GM12875 (cell line): ENCODE data around the gene MRPL2.

Source experiments
- H3K4me3 ChIP-seq: one replicate; pipeline ENCODE4 v1.5.1; 2011; ENCODE audit warnings: low read depth, low read length, control low read depth
- TF ChIP-seq, protein P1 (sequence below): IDR thresholded peaks from 2 replicates; pipeline ENCODE4 v1.5.1; 2011; ENCODE audit warnings: low read depth, mild to moderate bottlenecking, control low read depth, inconsistent platforms, low read length, moderate library complexity, borderline replicate concordance; ENCODE audit not compliant: insufficient read depth

The MRPL2 gene

DNA sequence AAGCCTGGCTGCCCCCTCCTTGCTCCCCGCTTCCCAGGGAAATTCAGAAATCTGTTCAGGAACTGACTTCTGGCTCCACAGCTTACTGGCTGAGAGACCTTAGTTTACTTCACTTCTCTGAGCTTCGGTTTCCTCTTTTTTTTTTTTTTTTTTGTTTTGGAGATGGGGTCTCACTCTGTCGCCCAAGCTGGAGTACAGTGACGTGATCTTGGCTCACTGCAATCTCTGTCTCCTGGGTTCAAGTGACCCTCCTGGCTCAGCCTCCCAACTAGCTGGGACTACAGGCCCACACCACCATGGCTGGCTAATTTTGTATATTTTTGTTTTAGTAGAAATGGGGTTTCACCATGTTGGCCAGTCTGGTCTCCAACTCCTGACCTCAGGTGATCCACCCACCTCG, 31.8 kb upstream of the MRPL2 start:
- H3K4me3 ChIP-seq, result no peak overlapping the region
- TF ChIP-seq, protein P1, sequence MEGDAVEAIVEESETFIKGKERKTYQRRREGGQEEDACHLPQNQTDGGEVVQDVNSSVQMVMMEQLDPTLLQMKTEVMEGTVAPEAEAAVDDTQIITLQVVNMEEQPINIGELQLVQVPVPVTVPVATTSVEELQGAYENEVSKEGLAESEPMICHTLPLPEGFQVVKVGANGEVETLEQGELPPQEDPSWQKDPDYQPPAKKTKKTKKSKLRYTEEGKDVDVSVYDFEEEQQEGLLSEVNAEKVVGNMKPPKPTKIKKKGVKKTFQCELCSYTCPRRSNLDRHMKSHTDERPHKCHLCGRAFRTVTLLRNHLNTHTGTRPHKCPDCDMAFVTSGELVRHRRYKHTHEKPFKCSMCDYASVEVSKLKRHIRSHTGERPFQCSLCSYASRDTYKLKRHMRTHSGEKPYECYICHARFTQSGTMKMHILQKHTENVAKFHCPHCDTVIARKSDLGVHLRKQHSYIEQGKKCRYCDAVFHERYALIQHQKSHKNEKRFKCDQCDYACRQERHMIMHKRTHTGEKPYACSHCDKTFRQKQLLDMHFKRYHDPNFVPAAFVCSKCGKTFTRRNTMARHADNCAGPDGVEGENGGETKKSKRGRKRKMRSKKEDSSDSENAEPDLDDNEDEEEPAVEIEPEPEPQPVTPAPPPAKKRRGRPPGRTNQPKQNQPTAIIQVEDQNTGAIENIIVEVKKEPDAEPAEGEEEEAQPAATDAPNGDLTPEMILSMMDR, result no peak

DNA sequence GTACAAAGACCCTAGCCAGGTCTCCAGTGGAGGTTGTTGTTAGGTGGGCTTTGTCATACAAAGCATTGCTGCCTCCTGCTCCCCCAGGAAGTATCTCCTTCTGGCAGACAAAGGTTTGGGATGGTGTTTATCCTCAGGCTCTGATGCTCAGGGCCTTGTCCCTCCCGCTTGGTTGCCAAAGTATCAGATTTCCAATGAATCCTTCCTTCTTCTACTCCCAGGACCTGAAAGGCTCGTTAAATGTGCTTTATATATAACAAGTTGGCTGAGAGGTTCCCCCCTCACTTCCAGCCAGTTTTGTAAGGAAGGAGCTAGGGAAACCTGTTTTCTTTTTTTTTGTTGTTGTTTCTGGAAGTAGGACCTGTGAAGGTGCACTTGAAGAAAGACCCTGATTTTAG, 31.3 kb upstream of the MRPL2 start:
- TF ChIP-seq, protein P1, result no peak
- no peak overlapping the region for H3K4me3 ChIP-seq

DNA sequence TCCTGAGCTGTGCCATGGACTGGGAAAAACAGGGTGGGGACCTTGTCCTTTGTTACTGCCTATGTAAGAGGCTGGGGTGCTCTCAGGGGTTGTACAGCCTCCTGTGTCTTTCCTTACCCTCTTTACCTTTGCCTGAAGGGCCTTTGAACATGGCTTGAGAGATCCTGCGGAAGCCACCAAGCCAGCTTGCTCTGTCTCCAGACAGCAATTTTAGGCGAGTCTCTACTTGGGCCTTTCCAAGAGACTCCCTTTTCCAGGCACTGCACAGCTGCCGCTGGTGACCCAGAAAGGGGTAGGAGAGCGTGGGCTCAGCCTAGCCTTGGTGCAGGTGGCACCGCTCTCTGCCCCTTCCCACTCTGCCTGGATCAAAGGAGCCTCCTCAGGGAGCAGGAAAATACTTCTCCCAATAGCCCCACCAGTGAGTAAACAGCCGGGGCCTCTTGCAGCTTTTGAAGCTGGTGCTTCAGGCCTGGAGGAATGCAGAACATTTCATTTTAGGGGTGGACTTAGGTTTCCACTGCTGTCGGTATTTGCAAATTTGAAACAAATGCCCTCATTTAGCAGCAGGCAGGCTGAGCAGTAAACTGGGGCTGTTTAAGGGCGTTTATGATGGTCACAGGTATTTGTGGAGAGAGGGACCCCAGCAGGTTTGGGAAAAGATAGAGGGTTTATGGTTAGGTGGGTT, 30.8 kb upstream of the MRPL2 start:
- no peak overlapping the region for H3K4me3 ChIP-seq
- TF ChIP-seq, protein P1, result no peak

DNA sequence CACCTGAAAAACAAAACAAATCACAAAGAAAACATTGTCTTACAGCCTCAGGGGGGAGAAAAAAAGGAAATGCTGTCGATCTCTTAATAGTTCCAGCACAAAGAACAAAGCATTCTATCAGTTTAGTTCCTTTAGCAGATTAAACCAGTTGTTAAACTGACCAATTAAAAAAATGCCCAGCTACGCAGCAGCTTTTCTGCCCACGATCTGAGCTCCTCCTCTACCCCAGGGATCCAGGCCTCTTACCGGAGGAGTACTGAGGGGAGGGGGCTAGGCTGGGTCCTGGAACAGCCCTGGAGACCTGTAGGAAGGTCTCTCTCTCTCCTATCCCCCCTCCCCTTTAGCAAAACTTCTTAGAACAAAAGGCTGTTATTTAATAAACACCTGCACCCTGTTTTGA, 30.2 kb upstream of the MRPL2 start:
- no peak overlapping the region for H3K4me3 ChIP-seq
- TF ChIP-seq, protein P1, result no peak

DNA sequence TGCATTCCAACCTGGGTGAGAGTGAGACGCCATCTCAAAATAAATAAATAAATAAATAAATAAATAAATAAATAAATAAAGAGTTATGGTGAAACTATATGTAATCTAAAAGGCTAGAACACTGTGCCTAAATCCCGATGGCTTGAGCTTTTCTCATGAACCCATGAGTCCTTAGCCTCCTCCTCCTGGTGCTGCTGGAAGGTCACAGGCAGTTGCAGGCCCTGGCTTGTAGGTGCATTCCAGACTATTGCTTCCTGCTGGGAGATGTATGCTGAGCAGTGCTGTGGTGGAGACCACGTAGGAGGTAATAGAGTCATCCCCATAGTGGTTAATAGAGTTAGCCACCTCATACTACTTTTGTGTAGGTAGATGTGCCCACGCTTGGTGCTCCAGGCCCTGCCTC, 29.4 kb upstream of the MRPL2 start:
- no peak overlapping the region for H3K4me3 ChIP-seq
- TF ChIP-seq, protein P1, result no peak

DNA sequence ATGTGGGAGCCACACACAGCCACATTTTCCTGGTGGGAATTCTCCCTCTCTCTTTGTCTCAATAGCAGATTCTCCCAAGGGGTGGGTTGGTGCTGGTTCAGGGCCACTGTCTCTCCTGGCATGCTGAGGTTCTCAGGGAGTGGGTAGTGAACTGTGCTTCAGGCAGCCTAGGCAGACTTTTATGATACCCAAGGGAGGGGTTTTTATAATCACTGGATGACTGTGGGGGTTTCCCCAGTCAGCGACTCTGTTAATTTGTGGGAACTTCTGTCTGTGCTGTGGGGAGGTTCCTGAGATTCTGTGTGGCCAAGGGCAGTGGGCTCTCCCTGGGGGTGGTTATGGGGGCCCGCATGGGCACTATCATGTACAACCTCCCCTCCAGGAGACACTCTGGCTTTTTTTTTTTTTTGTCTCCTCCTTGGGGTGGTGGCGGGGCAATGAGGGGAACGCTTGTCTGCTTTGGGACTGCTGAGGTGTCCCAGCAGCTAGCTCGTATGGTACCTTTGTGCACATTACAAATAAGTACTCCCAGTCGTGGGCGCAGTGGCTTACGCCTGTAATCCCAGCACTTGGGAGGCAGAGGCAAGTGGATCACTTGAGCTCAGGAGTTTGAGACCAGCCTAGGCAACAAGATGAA, 26.9 kb upstream of the MRPL2 start:
- TF ChIP-seq, protein P1, result no peak
- no peak overlapping the region for H3K4me3 ChIP-seq
